Spleen (tissue), 7 donors: Measurements from ENCODE around the gene NXPH4.

ENCODE experiments used
- POLR2A ChIP-seq, 3 donors: fragments of 450-650 bp; IDR thresholded peaks; one replicate each; pipeline ENCODE4 v1.5.1; 2017; ENCODE audit warnings: antibody characterized with exemption in 3 of 3, mild to moderate bottlenecking in 1 of 3
- POLR2AphosphoS5 ChIP-seq, 3 donors: sonication (generic); formaldehyde crosslinking; IDR thresholded peaks; one replicate each; pipeline ENCODE4 v1.5.1; 2017; ENCODE audit warnings: antibody characterized with exemption in 3 of 3
- TF ChIP-seq, protein P1 (sequence below), 11 experiments: fragments of 200-600 bp in 7 of 11; fragments of 450-650 bp in 4 of 11; sonication (generic) in 4 of 11; IDR thresholded peaks in 8 of 11; conservative IDR thresholded peaks in 3 of 11; 1 replicate in 7 of 11; 2 replicates in 4 of 11; pipeline versions ENCODE4 v1.4.0 to v1.8.0; 2016 to 2021; ENCODE audit warnings: antibody characterized with exemption in 11 of 11, inconsistent platforms in 4 of 11, mild to moderate bottlenecking in 1 of 11
- donor health status: DM: no; HTN: no; CAD: no; lungs with moderate emphysema.
- donor health status: DM: no; HTN: no; CAD: no.
- donor health status: DM: no; HTN: no; CAD: no.

GRCh38 chr12:57181561-57182155, 34.9 kb upstream of the NXPH4 start:
- TF ChIP-seq, protein P1, sequence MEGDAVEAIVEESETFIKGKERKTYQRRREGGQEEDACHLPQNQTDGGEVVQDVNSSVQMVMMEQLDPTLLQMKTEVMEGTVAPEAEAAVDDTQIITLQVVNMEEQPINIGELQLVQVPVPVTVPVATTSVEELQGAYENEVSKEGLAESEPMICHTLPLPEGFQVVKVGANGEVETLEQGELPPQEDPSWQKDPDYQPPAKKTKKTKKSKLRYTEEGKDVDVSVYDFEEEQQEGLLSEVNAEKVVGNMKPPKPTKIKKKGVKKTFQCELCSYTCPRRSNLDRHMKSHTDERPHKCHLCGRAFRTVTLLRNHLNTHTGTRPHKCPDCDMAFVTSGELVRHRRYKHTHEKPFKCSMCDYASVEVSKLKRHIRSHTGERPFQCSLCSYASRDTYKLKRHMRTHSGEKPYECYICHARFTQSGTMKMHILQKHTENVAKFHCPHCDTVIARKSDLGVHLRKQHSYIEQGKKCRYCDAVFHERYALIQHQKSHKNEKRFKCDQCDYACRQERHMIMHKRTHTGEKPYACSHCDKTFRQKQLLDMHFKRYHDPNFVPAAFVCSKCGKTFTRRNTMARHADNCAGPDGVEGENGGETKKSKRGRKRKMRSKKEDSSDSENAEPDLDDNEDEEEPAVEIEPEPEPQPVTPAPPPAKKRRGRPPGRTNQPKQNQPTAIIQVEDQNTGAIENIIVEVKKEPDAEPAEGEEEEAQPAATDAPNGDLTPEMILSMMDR (IDR thresholded peaks at IDR 0.05 in 8 of 11, conservative IDR thresholded peaks at IDR 0.05 in 3 of 11), result no peak
- no peak for TF ChIP-seq POLR2AphosphoS5 (IDR thresholded peaks at IDR 0.05)
- no peak for TF ChIP-seq POLR2A (IDR thresholded peaks at IDR 0.05)
